K562 (cell line): ENCODE measurements around the gene SLC13A4. TPM values are rescaled to one million over a fixed set of nuclear protein-coding genes. Genes with fewer than 3 reads are reported as not detected.
A peak's percentile ranks its signal among the peaks of the same experiment; 100 is the strongest.

ENCODE experiments used
- FIP1L1 ChIP-seq: fragments of 200-400 bp; formaldehyde crosslinking; IDR thresholded peaks from 2 replicates; pipeline ENCODE4 v1.6.1; 2018; ENCODE audit warnings: mild to moderate bottlenecking, low read depth, low read length; ENCODE audit not compliant: poor library complexity, severe bottlenecking
- NFE2 ChIP-seq: IDR thresholded peaks from 2 replicates; pipeline ENCODE4 v1.6.1; 2014; ENCODE audit warnings: antibody characterized with exemption, low read depth
- polyA plus RNA-seq, 8 experiments: library from polyadenylated mRNA; depleted of rRNA in 4 of 8; stranded (reverse) in 5 of 8; unstranded in 3 of 8; fragments of >200 nt; fragmentation: Nextera tagmentation in 2 of 8; fragmentation: Illumina TruSeq in 1 of 8; extraction: Ambion mirVana in 2 of 8; extraction: Trizol in 1 of 8; gene quantifications; 2 replicates each; pipeline versions ENCODE4 v1.2.1 to v1.2.3, GENCODE V29; 2011 to 2014; ENCODE audit warnings: inconsistent platforms in 1 of 8, missing spikeins in 1 of 8
- total RNA-seq, 7 experiments: library from RNA; depleted of rRNA in 6 of 7; stranded (reverse); fragments of >200 nt in 6 of 7; fragmentation: Illumina TruSeq in 2 of 7; extraction: Trizol in 2 of 7; gene quantifications; 2 replicates each; pipeline versions ENCODE4 v1.2.1 to v1.2.3, GENCODE V29; 2011 to 2021; ENCODE audit warnings: low replicate concordance in 1 of 7
- TF ChIP-seq, protein P1 (sequence below), 3 experiments: fragments of 200-800 bp in 1 of 3; fragments of 250-450 bp in 1 of 3; fragments of 450-650 bp in 1 of 3; sonication (Bioruptor Pico) in 1 of 3; sonication (Bioruptor generic) in 1 of 3; formaldehyde crosslinking in 1 of 3; IDR thresholded peaks; 2 replicates each; pipeline versions ENCODE4 v1.6.1 to v1.8.0; 2016 to 2022; ENCODE audit warnings: mild to moderate bottlenecking in 2 of 3, missing genetic modification characterization in 2 of 3, missing compliant biosample characterization in 1 of 3, moderate library complexity in 1 of 3
- TF ChIP-seq, protein P2 (sequence below): fragments of 450-650 bp; IDR thresholded peaks from 2 replicates; pipeline ENCODE4 v1.6.1; 2016

SLC13A4 gene
- total and polyA plus RNA-seq, 9 of the 15 experiments (the other 6 are each of a cell fraction or from before 2014, with no cell fraction given), result 0.11 to 1.0 (median 0.36) TPM

- TF ChIP-seq, protein P1, sequence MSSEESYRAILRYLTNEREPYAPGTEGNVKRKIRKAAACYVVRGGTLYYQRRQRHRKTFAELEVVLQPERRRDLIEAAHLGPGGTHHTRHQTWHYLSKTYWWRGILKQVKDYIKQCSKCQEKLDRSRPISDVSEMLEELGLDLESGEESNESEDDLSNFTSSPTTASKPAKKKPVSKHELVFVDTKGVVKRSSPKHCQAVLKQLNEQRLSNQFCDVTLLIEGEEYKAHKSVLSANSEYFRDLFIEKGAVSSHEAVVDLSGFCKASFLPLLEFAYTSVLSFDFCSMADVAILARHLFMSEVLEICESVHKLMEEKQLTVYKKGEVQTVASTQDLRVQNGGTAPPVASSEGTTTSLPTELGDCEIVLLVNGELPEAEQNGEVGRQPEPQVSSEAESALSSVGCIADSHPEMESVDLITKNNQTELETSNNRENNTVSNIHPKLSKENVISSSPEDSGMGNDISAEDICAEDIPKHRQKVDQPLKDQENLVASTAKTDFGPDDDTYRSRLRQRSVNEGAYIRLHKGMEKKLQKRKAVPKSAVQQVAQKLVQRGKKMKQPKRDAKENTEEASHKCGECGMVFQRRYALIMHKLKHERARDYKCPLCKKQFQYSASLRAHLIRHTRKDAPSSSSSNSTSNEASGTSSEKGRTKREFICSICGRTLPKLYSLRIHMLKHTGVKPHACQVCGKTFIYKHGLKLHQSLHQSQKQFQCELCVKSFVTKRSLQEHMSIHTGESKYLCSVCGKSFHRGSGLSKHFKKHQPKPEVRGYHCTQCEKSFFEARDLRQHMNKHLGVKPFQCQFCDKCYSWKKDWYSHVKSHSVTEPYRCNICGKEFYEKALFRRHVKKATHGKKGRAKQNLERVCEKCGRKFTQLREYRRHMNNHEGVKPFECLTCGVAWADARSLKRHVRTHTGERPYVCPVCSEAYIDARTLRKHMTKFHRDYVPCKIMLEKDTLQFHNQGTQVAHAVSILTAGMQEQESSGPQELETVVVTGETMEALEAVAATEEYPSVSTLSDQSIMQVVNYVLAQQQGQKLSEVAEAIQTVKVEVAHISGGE (CRISPR knock-in tag; IDR thresholded peaks at IDR 0.05), result peak in 1 of 3 experiments; percentile 41; a peak in 1 of 6 replicates
- TF ChIP-seq NFE2, result peak; percentile 31; the same call in 1 of the 2 replicates
- TF ChIP-seq FIP1L1, result no peak
- TF ChIP-seq, protein P2, sequence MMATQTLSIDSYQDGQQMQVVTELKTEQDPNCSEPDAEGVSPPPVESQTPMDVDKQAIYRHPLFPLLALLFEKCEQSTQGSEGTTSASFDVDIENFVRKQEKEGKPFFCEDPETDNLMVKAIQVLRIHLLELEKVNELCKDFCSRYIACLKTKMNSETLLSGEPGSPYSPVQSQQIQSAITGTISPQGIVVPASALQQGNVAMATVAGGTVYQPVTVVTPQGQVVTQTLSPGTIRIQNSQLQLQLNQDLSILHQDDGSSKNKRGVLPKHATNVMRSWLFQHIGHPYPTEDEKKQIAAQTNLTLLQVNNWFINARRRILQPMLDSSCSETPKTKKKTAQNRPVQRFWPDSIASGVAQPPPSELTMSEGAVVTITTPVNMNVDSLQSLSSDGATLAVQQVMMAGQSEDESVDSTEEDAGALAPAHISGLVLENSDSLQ, result peak; percentile 89
Observed at GRCh38 chr7:135745703-135746312, 17.8 kb upstream of the SLC13A4 start (continued).
